Stimulated activated CD4-positive, alpha-beta T cell treated with anti-CD3 and anti-CD28 coated beads, Interleukin-12 subunit alpha, Interleukin-12 subunit beta, amount 100 ng/mL, for 48 hours (primary cell): ENCODE measurements around the gene SMAD3.
"Not testable (repeated sequence)": the region's sequence is repeated elsewhere in the genome, so short reads cannot be mapped to it uniquely, and the experiment has no call there.

Experiments
- DNase-seq, 3 donors: peaks; one replicate each; pipeline ENCODE4 v3.0.0-alpha.2; 2020; ENCODE audit warnings: low read depth in 2 of 3, low spot score in 1 of 3

Gene SMAD3

DNA sequence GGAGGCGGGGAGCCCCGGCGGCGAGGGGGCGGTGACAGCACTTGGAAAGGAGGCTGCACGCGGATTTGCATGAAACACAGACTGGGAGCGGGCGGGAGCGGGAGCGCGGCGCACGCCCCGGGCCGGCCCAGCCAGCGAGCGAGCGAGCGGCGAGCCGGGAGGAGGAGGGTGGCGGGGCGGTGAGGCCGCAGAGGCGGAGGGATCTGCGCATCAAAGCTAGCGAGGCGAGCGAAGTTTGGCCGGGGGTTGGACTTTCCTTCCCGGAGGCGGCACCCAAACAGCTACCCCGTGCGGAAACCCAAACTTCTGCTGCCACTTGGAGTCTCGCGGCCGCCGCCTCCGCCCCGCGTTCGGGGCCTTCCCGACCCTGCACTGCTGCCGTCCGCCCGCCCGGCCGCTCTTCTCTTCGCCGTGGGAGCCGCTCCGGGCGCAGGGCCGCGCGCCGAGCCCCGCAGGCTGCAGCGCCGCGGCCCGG is at the start of gene SMAD3:
TSS of gene SMAD3 (plus strand) at position 72 of the 475 bp plus-strand sequence. CDS start 553 bp downstream, outside the sequence.
- DNase-seq = peak in 2 of 3 donors; percentile 53 to 72

GRCh38 chr15:67017311-67017710 is 48.1 kb upstream of the SMAD3 start:
- DNase-seq = no peak

DNA sequence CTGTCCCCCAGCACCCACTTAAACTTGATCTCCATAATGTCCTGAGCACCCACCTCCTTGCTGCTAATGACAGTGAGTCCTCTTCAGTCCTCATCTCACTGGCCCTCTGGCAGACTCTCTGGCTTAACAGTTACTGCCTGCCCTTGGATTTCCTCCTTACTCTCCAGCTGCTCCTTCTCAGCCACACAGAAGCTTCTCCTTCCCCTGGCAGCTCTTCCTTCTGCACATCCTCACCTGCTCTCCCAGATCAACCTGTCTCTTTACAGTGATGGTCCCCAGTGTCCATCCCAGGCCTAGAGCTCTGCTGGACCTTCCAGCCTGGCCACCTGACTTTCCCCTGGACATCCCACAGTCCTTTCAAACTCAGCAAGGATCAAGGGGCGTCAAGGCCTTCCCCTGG is 47.4 kb upstream of the SMAD3 start:
- no peak for DNase-seq

GRCh38 chr15:67018441-67018840 is 47.0 kb upstream of the SMAD3 start:
- DNase-seq = no peak

DNA sequence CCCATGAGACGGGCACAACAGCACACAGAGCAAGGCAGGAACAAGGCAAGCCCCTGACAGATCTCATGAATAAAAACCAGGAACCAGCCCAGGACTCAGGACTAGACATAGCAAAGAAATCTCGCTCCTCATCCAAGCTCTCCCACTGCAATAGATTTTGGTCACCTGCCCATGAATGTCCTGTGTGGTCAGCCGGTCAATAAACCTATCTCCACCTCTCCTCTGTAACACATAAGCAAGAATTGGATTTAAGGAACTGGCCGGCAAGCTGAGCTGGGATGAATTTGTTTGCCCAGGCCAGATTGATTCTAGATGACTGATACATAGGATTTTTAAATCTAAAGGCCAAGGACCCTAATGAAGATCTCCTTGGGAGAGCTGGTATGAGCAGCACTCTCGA is 46.3 kb upstream of the SMAD3 start:
- DNase-seq = no peak

DNA sequence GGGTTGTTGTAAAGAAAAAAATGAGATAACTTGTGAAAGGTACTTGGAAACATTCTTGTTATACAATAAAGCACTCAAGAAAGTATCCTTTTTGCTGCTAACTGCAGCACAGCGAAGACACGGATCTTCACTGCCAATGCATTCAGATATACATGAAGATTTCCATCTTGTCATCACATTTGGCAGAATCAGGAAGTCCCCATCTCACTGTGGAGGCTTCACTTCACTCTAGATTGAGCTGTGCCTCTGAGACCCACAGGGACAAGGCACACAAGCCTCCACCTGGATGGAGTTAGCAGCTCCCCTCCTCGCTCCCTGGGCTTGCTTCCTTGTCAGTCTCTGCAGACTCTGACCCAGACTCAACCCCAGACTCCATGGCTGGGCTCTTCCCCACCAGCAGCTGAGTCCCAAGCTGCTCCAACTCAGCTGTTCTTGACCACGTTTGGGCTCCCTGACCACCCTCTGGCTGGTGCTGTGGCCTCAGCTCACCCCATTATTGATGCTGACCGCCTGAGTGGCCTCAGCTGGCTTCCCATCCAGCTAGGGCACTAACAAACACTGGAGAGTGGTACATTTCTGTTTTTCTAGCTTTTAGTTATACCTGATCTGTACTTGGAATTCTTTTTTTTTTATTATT is 45.4 kb upstream of the SMAD3 start:
- DNase-seq = no peak

GRCh38 chr15:67020668-67021067 is 44.7 kb upstream of the SMAD3 start:
- not testable (repeated sequence) for DNase-seq

DNA sequence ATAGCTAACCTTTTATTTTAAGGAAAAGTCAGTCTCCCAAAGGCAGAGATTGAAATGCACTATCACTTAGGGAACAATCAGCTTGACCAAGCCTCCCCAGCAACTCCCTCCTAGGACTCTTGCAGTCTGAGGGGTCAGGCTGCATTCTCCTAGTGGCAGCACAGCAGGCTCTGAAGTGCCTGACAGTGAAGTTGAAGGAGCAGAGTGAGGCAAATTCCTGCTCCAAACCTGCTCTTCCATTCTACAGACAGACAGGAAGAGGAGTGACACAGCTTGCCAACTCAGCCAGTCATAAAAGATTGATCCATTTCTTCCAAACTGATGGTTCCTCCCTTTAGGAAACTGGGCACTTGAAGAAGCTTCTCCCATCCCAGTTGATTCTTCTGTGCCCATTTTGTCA is 43.9 kb upstream of the SMAD3 start:
- DNase-seq = no peak

DNA sequence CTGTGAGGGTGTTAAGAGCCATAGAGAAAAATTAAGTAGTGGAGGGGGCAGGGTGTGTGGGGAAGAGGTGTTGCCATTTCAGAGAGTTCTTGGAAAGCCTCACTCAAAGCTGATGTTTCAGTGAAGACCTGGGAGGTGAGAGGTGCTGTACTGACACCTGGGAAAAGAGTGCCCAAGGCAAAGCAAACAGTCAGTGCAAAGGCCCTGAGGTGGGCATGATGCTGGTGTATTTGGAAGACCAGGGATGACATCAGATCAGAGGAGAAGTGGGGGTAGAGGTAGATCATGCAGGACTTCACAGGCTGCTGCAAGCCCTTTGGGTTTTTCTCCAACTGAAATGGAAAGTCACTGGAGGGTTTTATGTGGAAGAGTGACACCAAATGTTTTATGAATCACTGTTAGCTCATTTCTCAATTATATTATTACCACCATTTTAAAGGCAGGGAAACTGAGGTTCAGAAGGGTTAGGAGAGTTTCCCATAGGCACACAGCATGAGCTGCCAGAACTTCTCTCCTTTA is 42.8 kb upstream of the SMAD3 start:
- DNase-seq = no peak

DNA sequence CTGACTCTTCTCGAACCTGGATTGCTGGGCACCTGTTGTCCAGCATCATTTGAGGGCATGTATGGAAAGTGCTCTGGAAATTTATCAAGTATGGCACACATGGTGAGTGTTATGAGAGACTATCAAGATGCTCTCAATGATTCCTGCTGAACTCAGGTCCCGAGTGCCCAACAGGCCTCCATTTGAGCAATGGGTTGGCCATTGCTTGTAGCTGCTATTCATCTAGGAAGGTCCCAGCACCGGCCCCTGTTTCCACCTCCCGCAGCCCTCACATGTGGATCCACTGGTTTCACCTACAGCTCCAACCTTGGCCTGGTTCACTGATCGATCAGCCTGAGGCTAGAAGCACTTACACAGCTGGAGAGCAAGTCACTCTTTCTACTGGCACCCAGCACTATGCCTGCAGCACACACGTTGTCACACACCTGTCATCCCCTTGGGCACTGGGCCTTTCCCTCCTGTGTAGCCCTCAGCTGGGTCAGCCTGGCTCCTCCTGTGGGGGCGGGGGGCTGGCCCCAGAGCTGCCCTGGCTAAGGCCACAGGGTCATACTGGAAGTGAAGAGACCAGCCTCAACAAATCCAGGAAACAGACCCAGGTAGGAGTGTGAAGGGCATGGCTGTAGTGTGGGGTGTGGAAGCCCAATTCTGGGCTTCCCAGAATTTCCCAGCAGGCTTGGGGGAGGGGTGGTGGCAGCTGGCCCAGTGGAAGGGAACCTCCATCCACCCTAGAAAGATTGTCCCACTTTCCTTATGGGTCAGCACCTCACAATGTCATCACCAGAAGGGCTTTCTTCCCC is 41.7 kb upstream of the SMAD3 start:
- no peak for DNase-seq

DNA sequence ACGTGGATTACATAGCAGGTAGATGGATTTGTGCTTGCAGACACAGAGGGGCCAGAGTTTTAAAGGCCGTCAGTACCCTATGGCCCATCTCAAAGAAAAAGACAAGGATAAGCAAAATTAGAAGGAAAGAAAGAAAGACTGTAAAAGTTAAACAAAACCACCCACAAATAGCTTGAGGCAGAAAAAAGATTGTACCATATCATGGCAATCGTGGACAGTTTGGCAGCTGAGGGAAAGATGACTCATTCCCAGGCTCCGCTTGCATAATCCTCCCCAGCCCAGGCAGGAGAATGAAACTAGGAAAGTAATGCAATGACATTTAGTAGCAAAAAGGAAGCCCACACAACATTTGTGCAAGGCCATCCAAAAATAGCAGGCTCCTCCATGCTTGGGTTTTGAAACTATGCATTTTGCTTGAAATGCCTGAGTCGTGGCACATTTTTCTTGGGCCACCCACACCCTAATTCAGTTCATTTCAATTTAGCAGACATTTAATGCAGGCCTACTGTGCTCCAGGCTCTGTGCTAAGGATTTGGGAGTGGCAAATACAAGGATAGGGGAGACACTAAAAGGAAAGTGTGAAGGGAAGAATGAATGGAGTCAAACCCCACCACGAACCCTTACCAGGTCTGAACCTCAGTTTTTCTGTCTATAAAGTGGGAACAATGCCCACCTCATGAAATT is 40.9 kb upstream of the SMAD3 start:
- DNase-seq = peak; percentile 24 to 45 (median 24)

DNA sequence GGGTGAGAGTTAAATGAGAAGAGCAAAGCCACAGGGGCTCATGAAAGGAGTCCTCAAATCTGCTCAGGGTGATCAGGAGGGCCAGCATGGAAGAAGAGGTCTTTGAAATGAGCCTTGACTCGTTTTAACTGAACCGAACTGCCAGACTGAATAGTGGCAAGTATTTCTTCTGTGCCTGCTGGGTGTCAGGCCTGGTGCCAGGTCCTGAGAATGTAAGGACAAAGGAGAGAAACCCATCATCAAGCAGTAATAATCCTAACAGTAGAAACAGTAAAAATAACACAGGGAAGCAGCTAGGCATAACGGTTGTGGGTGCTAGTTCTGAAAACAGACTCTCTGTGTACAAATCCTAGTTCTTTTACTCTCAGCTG is 40.4 kb upstream of the SMAD3 start:
- DNase-seq = no peak

DNA sequence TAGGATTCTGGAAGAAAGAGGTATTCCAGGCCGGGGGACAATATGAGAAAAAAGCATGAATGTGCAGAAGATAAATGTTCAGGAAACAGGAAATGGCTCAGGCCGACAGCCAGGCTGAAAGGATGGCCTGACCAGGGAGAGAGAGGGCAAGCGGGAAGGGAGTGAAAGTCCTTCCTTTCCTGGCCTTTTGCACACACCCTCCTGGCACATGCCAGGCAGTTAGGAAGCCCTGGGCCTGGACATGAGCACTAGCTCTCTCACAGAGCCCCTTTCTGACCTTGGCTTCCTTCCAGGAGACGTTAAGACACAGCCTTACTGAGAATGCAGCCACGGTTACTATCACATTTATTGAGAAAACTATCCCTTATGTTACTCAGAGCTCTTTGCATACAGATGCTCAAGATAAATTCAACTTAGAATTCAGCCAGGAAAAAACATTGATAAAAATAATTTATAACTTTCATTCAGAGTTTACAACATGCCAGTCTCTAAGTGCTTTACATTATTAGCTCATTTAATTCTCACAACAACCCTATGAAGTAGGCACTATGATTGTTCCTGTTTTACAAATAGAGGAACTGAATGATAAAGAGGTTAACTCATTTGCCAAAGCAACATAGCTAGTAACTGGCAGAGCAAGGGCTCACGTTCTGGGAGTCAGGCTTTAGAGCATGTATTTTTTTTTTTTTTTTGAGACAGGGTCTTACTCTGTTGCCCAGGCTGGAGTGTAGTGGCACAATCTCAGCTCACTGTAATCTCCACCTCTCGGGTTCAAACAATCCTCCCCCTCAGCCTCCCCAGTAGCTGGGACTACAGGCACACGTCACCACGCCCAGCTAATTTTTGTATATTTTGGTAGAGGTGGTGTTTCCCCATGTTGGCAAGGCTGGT is 39.4 kb upstream of the SMAD3 start:
- no peak for DNase-seq

DNA sequence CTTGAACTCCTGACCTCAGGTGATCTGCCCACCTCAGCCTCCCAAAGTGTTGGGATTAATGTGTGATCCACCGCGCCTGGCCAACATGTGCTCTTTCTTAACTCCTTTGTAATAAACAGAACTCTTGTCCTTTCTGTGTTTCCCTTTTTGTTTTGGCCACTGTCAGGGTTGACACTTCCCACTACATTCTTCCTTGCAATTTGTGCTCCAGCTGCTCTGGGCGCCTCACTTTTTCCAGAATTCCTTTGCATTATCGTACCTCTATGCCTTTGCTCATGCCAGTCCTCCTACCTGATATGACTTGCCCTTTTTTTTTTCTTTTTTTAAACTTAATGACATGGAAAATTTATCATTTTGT is 38.8 kb upstream of the SMAD3 start:
- no peak for DNase-seq

DNA sequence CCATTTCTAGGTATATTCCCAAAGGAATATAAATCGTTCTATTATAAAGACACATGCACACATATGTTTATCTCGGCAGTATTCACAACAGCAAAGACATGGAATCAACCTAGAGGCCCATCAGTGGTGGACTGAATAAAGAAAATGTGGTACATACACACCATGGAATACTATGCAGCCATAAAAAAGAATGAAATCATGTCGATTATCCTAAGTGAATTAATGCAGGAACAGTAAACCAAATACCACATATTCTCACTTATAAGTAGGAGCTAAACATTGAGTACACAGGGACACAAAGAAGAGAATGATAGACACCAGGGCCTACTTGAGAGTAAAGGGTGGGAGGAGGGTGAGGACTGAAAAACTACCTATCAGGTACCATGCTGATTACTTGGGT is 37.0 kb upstream of the SMAD3 start:
- not testable (repeated sequence) for DNase-seq

GRCh38 chr15:67030036-67030762 is 35.2 kb upstream of the SMAD3 start:
- no peak for DNase-seq

- no peak for DNase-seq
Measured at GRCh38 chr15:67031331-67031730, 34.1 kb upstream of the SMAD3 start.

DNA sequence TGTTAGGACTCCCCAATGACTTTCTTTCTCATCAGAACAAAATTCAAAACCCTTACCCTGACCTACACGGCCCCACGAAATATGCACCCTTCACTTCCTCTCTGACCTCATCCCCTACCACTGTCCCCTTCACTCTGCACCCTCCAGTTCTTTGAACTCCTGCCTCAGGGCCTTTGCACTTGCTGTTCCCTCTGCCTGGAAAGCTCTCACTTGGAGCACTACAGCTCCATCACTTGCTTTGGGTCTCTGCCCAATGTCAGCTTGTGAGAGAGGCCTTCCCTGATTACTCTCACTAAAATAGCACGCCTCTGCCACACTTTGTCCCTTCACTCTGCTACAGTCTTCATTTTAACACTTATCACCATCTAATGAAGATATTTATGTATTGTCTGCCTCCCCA is 32.8 kb upstream of the SMAD3 start:
- DNase-seq = no peak

- DNase-seq = no peak
Measured at GRCh38 chr15:67033012-67033411, 32.4 kb upstream of the SMAD3 start.

DNA sequence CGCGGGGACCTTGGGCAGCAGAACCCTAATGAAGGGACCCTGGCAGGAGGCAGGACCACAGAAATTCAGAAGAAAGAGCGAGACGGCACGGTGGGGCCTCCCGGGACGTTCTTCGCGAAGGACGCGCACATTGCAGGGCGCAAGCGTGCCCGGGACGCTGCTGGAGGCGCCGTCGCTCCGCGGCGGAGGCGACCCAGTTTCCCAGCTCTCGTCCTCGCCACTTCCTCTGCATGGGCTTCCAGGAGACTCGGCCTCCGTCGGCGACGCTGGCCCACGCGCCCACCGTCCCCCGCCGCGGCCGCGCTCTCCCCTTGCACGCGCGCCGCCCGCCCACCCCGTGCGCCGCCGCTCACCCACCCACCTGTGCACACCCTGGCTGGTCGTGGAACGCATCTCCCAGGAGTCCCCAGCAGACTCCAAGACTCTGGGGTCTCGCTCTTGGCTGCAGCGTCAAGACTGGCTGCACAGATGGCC is 31.8 kb upstream of the SMAD3 start:
- no peak for DNase-seq
